ENCODE data around the gene CD164L2.
A peak's percentile ranks its signal among the peaks of the same experiment; 100 is the strongest.

Gene CD164L2

GRCh38 chr1:27350663-27351540 lies 32.2 kb downstream of the CD164L2 start:
- H3K4me3 ChIP-seq (replicated peaks; ENCODE audit: low read depth, low read length), result no peak overlapping the region
- DNase-seq (ENCODE audit: extremely low read depth, low read depth), result no peak
- TF ChIP-seq CTCF (IDR thresholded peaks at IDR 0.05; ENCODE audit: low read depth, low read length, missing control alignments), result no peak

DNA sequence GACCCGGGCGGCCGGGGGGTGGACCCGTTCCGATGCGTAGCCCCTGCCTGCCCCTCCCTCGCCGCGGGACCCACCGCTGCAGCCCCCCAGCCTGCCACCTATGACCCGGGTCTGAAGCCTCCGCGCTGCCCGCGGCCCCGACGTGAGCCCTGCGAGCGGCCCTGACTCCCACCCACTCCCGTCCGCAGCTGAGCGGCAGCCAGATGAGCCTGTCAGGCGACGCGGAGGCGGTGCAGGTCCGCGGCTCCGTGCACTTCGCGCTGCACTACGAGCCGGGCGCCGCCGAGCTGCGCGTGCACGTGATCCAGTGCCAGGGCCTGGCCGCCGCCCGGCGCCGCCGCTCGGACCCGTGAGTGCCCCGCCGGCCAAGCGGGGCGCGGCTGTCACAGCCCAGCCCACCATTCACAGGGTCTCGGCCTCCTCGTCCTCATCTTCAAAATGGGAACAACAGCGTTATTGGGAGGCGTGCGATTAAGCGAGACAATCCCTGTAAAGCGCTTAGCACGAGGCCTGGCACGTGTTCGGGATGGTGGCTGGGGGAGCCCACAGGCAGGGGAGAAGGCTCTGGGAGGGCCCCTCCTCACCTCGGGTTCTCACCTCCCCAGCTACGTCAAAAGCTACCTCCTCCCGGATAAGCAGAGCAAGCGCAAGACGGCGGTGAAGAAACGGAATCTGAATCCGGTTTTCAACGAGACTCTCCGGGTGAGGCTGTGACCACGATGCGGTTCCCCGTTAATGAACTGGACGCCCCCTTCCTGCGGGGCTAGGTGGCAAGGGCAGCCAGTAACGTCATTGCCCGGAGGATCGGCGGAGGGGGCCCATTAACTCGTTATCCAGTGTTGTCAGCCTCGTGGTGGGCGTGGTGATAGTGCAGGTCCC lies 33.1 kb downstream of the CD164L2 start:
- no peak for DNase-seq (ENCODE audit: extremely low read depth, low read depth)
- peak overlapping the region; percentile 33 for H3K4me3 ChIP-seq (replicated peaks; ENCODE audit: low read depth, low read length)
- no peak for TF ChIP-seq CTCF (IDR thresholded peaks at IDR 0.05; ENCODE audit: low read depth, low read length, missing control alignments)

- no peak for DNase-seq (ENCODE audit: extremely low read depth, low read depth)
- no peak for TF ChIP-seq CTCF (IDR thresholded peaks at IDR 0.05; ENCODE audit: low read depth, low read length, missing control alignments)
- H3K4me3 ChIP-seq (replicated peaks; ENCODE audit: low read depth, low read length), result peak overlapping the region; percentile 33
Observed at GRCh38 chr1:27348861-27349783, 34.0 kb downstream of the CD164L2 start.

GRCh38 chr1:27346991-27347624 lies 36.0 kb downstream of the CD164L2 start:
- no peak for TF ChIP-seq CTCF (IDR thresholded peaks at IDR 0.05; ENCODE audit: low read depth, low read length, missing control alignments)
- DNase-seq (ENCODE audit: extremely low read depth, low read depth), result no peak
- no peak overlapping the region for H3K4me3 ChIP-seq (replicated peaks; ENCODE audit: low read depth, low read length)

DNA sequence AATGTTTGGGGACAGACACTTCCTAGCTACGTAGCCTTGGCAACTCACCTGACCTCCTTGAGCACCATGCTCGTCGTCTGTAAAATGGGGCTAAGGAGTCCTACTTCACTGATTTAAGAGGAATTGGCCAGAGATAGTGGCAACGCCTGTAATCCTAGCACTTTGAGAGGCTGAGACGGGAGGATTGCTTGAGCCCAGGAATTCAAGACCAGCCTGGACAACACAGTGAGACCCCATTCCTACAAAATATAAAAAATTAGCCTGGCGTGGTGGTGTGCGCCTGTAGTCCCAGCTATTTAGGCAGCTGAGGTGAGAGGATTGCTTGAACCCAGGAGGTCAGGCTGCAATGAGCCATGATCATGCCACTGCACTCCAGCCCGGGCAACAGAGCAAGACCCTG lies 36.8 kb downstream of the CD164L2 start:
- no peak overlapping the region for H3K4me3 ChIP-seq (replicated peaks; ENCODE audit: low read depth, low read length)
- no peak for DNase-seq (ENCODE audit: extremely low read depth, low read depth)
- no peak for TF ChIP-seq CTCF (IDR thresholded peaks at IDR 0.05; ENCODE audit: low read depth, low read length, missing control alignments)

- DNase-seq (ENCODE audit: extremely low read depth, low read depth), result no peak
- no peak overlapping the region for H3K4me3 ChIP-seq (replicated peaks; ENCODE audit: low read depth, low read length)
- TF ChIP-seq CTCF (IDR thresholded peaks at IDR 0.05; ENCODE audit: low read depth, low read length, missing control alignments), result no peak
Observed at GRCh38 chr1:27345272-27345671, 37.9 kb downstream of the CD164L2 start.

Measured in HFF-Myc (cell line).